Keratinocyte (primary cell): ENCODE measurements around the gene S100A7A.

ENCODE experiments used
- CTCF ChIP-seq, 3 experiments: IDR thresholded peaks in 1 of 3; conservative IDR thresholded peaks in 1 of 3; optimal IDR thresholded peaks in 1 of 3; 2 replicates in 2 of 3; 3 replicates in 1 of 3; pipeline versions ENCODE3 to v1.5.1; 2011; ENCODE audit warnings: low read length in 3 of 3, mild to moderate bottlenecking in 3 of 3, moderate library complexity in 2 of 3, control low read depth in 1 of 3, inconsistent platforms in 1 of 3; ENCODE audit not compliant: insufficient read depth in 2 of 3; ENCODE audit errors: extremely low read depth in 1 of 3
- EZH2 ChIP-seq: IDR thresholded peaks from one replicate; pipeline ENCODE4 v1.6.1; 2012; ENCODE audit warnings: inconsistent platforms, mild to moderate bottlenecking, low read length, moderate library complexity

- TF ChIP-seq CTCF (optimal IDR thresholded peaks at IDR 0.05 in 1 of 3, IDR thresholded peaks at IDR 0.05 in 1 of 3, conservative IDR thresholded peaks at IDR 0.05 in 1 of 3; ENCODE audit: extremely low read depth in 1 of 3, insufficient read depth in 2 of 3, low read length in 3 of 3) (peak; percentile 19 to 46 (median 39)), EZH2 (no peak)
These were observed 16.1 kb upstream of the S100A7A start for GRCh38 chr1:153400244-153400643.
